HepG2 (cell line): ENCODE measurements around the gene ALS2. TPM values are rescaled to one million over a fixed set of nuclear protein-coding genes. Genes with fewer than 3 reads are reported as not detected.

Source experiments
- ATAC-seq: fragments of 200-7000 bp; cut with Tn5 transposase; 3 replicates; pipeline ENCODE4 v1.9.1; 2020; ENCODE audit warnings: mild to moderate bottlenecking, moderate library complexity
- BruUV-seq: library from RNA; stranded (reverse); fragments of 400-500 nt; replicated peaks from 2 replicates; lab custom pipeline; 2021; lab: Mats Ljungman, UMichigan
- CTCF ChIA-PET: fragments of 300-600 bp; formaldehyde crosslinking; extraction: SDS; loops from one replicate; lab custom pipeline; 2021; ENCODE audit warnings: low total read pairs, inconsistent platforms, low intra/inter-chr PET ratio; lab: Yijun Ruan, JAX
- POLR2A ChIA-PET: fragments of 350-600 bp; sonication (Branson Sonifier 250); formaldehyde crosslinking; loops from one replicate; lab custom pipeline; 2020; ENCODE audit warnings: antibody characterized with exemption, inconsistent platforms; lab: Yijun Ruan, JAX
- DNase-seq: peaks from one replicate; pipeline ENCODE4 v3.0.0-alpha.2; 2015; ENCODE audit warnings: low spot score
- FAIRE-seq: peaks from 3 replicates; lab custom pipeline; 2011; peaks lifted over from hg19 to GRCh38; lab: Jason Lieb, UNC
- H2AFZ ChIP-seq: one replicate; pipeline ENCODE4 v1.6.1; 2011; ENCODE audit warnings: low read length, inconsistent platforms
- H3K27ac ChIP-seq: fragments of 300-600 bp; 3 replicates; pipeline ENCODE4 v1.8.0; 2011; ENCODE audit warnings: mixed run types, mild to moderate bottlenecking, mixed read lengths, low read length, inconsistent platforms; ENCODE audit not compliant: insufficient read depth; ENCODE audit errors: extremely low read length
- H3K27me3 ChIP-seq, 2 experiments: fragments of 200-600 bp in 1 of 2; 2 replicates in 1 of 2; 3 replicates in 1 of 2; pipeline versions ENCODE4 v1.6.0 to v1.8.0; 2011; ENCODE audit warnings: low read length in 2 of 2, mild to moderate bottlenecking in 2 of 2, moderate library complexity in 2 of 2, inconsistent platforms in 1 of 2; ENCODE audit not compliant: insufficient read depth in 2 of 2, control insufficient read depth in 1 of 2
- H3K36me3 ChIP-seq, 2 experiments: fragments of 200-600 bp in 1 of 2; replicated peaks in 1 of 2; 2 replicates in 1 of 2; 3 replicates in 1 of 2; pipeline versions ENCODE4 v1.5.1 to v1.8.0; 2011; ENCODE audit warnings: low read length in 2 of 2, inconsistent platforms in 1 of 2; ENCODE audit not compliant: insufficient read depth in 2 of 2, control insufficient read depth in 1 of 2
- H3K4me1 ChIP-seq: 2 replicates; pipeline ENCODE4 v1.5.1; 2012; ENCODE audit warnings: low read length, inconsistent platforms; ENCODE audit not compliant: insufficient read depth
- H3K4me2 ChIP-seq: 2 replicates; pipeline ENCODE4 v1.6.0; 2011; ENCODE audit warnings: low read depth, low read length, inconsistent platforms
- H3K4me3 ChIP-seq, 3 experiments: fragments of 200-600 bp in 1 of 3; sonication (generic), shearing (Covaris generic) in 1 of 3; replicated peaks in 1 of 3; 2 replicates each; pipeline ENCODE4 v1.5.1; 2011 to 2016; ENCODE audit warnings: low read length in 3 of 3, inconsistent platforms in 2 of 3, low read depth in 2 of 3, mild to moderate bottlenecking in 2 of 3, control low read depth in 1 of 3, mixed read lengths in 1 of 3; ENCODE audit not compliant: insufficient read depth in 1 of 3
- H3K79me2 ChIP-seq: one replicate; pipeline ENCODE4 v1.6.1; 2011; ENCODE audit warnings: low read length, inconsistent platforms; ENCODE audit not compliant: insufficient read depth
- H3K9ac ChIP-seq: 2 replicates; pipeline ENCODE4 v1.6.0; 2011; ENCODE audit warnings: mild to moderate bottlenecking, low read depth, low read length, inconsistent platforms; ENCODE audit not compliant: insufficient read depth
- H3K9me3 ChIP-seq: 2 replicates; pipeline ENCODE4 v1.5.1; 2012; ENCODE audit warnings: mild to moderate bottlenecking, low read length
- H4K20me1 ChIP-seq: 2 replicates; pipeline ENCODE4 v1.6.0; 2011; ENCODE audit warnings: inconsistent platforms, mild to moderate bottlenecking, low read length, moderate library complexity; ENCODE audit not compliant: insufficient read depth
- AHR ChIP-seq: IDR thresholded peaks from 2 replicates; pipeline ENCODE4 v1.6.1; 2018; ENCODE audit warnings: missing genetic modification reagents, missing compliant biosample characterization
- E2F5 ChIP-seq: sonication (generic); formaldehyde crosslinking; conservative IDR thresholded peaks from 2 replicates; pipeline ENCODE4 v1.4.0; 2020; ENCODE audit warnings: missing genetic modification reagents
- RFX1 ChIP-seq: fragments of 450-650 bp; IDR thresholded peaks from 2 replicates; pipeline ENCODE4 v1.6.1; 2017
- ZBTB46 ChIP-seq: sonication (generic); formaldehyde crosslinking; IDR thresholded peaks from 2 replicates; pipeline ENCODE4 v1.4.0; 2020; ENCODE audit warnings: mild to moderate bottlenecking, missing genetic modification reagents, borderline replicate concordance
- ZFP82 ChIP-seq: sonication (generic); formaldehyde crosslinking; IDR thresholded peaks from 2 replicates; pipeline ENCODE4 v1.5.1; 2020; ENCODE audit warnings: mild to moderate bottlenecking, missing genetic modification reagents, borderline replicate concordance
- ZNF496 ChIP-seq: sonication (generic); formaldehyde crosslinking; IDR thresholded peaks from 2 replicates; pipeline ENCODE4 v1.8.1; 2023; ENCODE audit warnings: mild to moderate bottlenecking, moderate library complexity, missing genetic modification reagents; ENCODE audit not compliant: insufficient replicate concordance
- WGBS: methylation state at CpG from one replicate; pipeline ENCODE4 v1.1.6; 2017; ENCODE audit warnings: low lambda C conversion rate; 5-methylcytosine and 5-hydroxymethylcytosine counted together
- in situ Hi-C: cut with HindIII; loops from 2 replicates; pipeline ENCODE4 v1.10.0; 2017; ENCODE audit warnings: low pct_unique_long_range_greater_than_20kb; ENCODE audit not compliant: extremely low pct_ligation_motif_present
- intact Hi-C: fragments of 100-400 bp; cut with micrococcal nuclease; formaldehyde crosslinking; loops from one replicate; pipeline ENCODE4 v1.10.0; 2022; ENCODE audit not compliant: unreplicated experiment
- polyA plus RNA-seq, 8 experiments: library from polyadenylated mRNA; depleted of rRNA in 3 of 8; stranded (reverse) in 7 of 8; unstranded in 1 of 8; fragments of >200 nt; fragmentation: Illumina TruSeq in 4 of 8; extraction: Trizol in 4 of 8; gene quantifications; 2 replicates each; pipeline versions ENCODE4 v1.2.1 to v1.2.3, GENCODE V29; 2011 to 2016; ENCODE audit warnings: low read depth in 4 of 8, missing spikeins in 1 of 8, mixed read lengths in 1 of 8; ENCODE audit not compliant: insufficient read depth in 1 of 8
- total RNA-seq, 5 experiments: library from RNA; depleted of rRNA; stranded (reverse); fragments of >200 nt; fragmentation: Illumina TruSeq; extraction: Trizol; gene quantifications; 2 replicates each; pipeline ENCODE4 v1.2.3, GENCODE V29; 2016; ENCODE audit warnings: low read depth in 1 of 5
- TF ChIP-seq, protein P1 (sequence below): sonication (generic); formaldehyde crosslinking; IDR thresholded peaks from 2 replicates; pipeline ENCODE4 v1.4.0; 2020; ENCODE audit warnings: missing genetic modification reagents, mild to moderate bottlenecking, borderline replicate concordance

ALS2 gene
- total and polyA plus RNA-seq, 2 of the 13 experiments (the other 11 are each of a cell fraction or from before 2014, with no cell fraction given), result 12.7 to 19.3 TPM

GRCh38 chr2:201784563-201784962 is 3.8 kb upstream of the ALS2 start:
- DNase-seq (no peak), ATAC-seq (no peak), FAIRE-seq (no peak)
- H4K20me1 ChIP-seq, result no peaks in the 10 kb centered on the region
- ChIA-PET POLR2A (no interaction called here), CTCF (no interaction called here)
- in situ Hi-C loops, result no loop called here
- intact Hi-C loops, result loop anchor here (10.0 kb wide), 1 partner anchor 550 kb away; no protein-coding TSS in a partner anchor
- H3K27me3 ChIP-seq, result peaks cover 0 to 2% of the 10 kb centered on the region in 2 experiments; a peak in 2 of 5 replicates
- TF ChIP-seq ZBTB46 (CRISPR knock-in tag) (no peak), AHR (CRISPR knock-in tag) (no peak), E2F5 (CRISPR knock-in tag) (no peak), RFX1 (no peak), ZNF496 (CRISPR knock-in tag) (no peak), ZFP82 (CRISPR knock-in tag) (no peak)
- TF ChIP-seq, protein P1, sequence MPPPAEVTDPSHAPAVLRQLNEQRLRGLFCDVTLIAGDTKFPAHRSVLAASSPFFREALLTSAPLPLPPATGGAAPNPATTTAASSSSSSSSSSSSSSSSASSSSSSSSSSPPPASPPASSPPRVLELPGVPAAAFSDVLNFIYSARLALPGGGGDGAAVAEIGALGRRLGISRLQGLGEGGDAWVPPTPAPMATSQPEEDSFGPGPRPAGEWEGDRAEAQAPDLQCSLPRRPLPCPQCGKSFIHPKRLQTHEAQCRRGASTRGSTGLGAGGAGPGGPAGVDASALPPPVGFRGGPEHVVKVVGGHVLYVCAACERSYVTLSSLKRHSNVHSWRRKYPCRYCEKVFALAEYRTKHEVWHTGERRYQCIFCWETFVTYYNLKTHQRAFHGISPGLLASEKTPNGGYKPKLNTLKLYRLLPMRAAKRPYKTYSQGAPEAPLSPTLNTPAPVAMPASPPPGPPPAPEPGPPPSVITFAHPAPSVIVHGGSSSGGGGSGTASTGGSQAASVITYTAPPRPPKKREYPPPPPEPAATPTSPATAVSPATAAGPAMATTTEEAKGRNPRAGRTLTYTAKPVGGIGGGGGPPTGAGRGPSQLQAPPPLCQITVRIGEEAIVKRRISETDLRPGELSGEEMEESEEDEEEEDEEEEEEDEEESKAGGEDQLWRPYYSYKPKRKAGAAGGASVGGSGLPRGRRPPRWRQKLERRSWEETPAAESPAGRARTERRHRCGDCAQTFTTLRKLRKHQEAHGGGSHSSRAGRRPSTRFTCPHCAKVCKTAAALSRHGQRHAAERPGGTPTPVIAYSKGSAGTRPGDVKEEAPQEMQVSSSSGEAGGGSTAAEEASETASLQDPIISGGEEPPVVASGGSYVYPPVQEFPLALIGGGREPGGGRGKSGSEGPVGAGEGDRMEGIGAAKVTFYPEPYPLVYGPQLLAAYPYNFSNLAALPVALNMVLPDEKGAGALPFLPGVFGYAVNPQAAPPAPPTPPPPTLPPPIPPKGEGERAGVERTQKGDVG (CRISPR knock-in tag), result no peak
- 17% methylated on average over 1 of the region's 1 CpG for WGBS
- no peak overlapping the region for H3K27ac ChIP-seq
- no TSS peak for BruUV-seq
- no peak overlapping the region for H2AFZ ChIP-seq
- H3K4me3 ChIP-seq, result no peak overlapping the region
- H3K79me2 ChIP-seq, result peaks cover 7% of the 10 kb centered on the region
- no peaks in the 10 kb centered on the region for H3K9me3 ChIP-seq
- H3K4me2 ChIP-seq, result no peak overlapping the region
- H3K4me1 ChIP-seq, result peaks cover 16% of the 10 kb centered on the region
- no peaks in the 10 kb centered on the region for H3K36me3 ChIP-seq
- H3K9ac ChIP-seq, result no peak overlapping the region
